ENCODE measurements around the gene SLC5A6. TPM values are rescaled to one million over a fixed set of nuclear protein-coding genes. Genes with fewer than 3 reads are reported as not detected.
"Not testable (repeated sequence)": the region's sequence is repeated elsewhere in the genome, so short reads cannot be mapped to it uniquely, and the experiment has no call there.

The SLC5A6 gene
- total and polyA plus RNA-seq, 2 donors (not counting 1 experiment from before 2014, with no cell fraction given), result 50.8 to 52.6 TPM

DNA sequence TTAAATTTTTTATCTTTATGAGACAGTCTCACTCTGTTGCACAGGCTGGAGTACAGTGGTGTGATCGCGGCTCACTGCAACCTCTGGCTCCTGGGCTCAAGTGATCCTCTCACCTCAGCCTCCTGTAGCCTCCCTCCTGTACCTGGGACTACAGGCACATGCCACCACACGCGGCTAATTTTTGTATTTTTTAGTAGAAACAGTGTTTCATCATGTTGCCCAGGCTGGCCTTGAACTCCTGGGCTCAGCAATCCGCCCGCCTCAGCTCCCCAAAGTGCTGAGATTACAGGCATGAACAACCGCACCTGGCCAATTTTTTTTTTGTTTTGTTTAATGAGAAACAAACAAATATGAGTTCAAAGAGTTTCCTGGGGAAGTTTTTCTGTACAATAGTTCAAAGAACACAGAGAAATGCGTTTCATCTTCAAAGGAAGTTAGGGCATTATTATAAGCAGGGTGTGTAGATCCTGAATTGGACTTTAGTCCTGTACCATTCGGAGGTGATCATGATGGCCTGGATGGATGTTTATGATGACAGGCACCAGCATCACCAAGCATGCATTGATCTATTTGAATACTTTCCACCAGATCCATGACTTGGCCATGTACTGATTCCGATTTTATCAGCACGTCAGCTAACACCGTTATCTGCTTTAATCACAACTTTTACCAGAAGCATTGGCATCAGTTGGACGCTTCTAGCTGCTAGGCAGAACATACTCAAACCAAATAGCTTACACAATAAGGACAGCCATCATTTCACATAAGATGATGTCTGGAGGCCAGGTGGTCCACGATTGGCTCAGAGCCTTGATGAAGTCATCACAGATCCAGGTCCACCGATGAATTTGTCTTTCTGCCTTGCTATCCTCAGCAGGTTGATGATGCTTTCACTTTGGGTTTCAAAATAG, 34.4 kb downstream of the SLC5A6 start:
- DNase-seq, result no peak
- Histone ChIP-seq H4K20me1 (ENCODE audit: control insufficient read depth, insufficient read depth, low read length, poor library complexity, severe bottlenecking) (no peaks in the 10 kb centered on the region), H3K36me3 (replicated peaks in 1 of 2; ENCODE audit: control extremely low read depth in 1 of 2, control insufficient read depth in 1 of 2, extremely low read depth in 1 of 2, insufficient read depth in 2 of 2, low read length in 1 of 2) (no peaks in the 10 kb centered on the region), H3K27me3 (replicated peaks in 1 of 4; ENCODE audit: control extremely low read depth in 1 of 4, control insufficient read depth in 3 of 4, insufficient read depth in 4 of 4, low read length in 3 of 4) (peaks cover 0 to 14% (median 6%) of the 10 kb centered on the region in 4 experiments), H3K27ac (ENCODE audit: low read length in 2 of 2) (no peak overlapping the region), H3K4me1 (ENCODE audit: control insufficient read depth in 2 of 2, insufficient read depth in 2 of 2, low read length in 2 of 2) (no peaks in the 10 kb centered on the region), H3K79me2 (ENCODE audit: control insufficient read depth, insufficient read depth, low read length) (no peaks in the 10 kb centered on the region), H3K4me2 (replicated peaks; ENCODE audit: low read depth, low read length, poor library complexity, severe bottlenecking) (no peak overlapping the region), H2AFZ (ENCODE audit: insufficient read depth, low read depth, low read length, poor library complexity, severe bottlenecking) (no peak overlapping the region), H3K9ac (ENCODE audit: low read length) (no peak overlapping the region), H3K4me3 (ENCODE audit: control extremely low read depth in 1 of 5, extremely low read depth in 1 of 5, insufficient read depth in 1 of 5, low read depth in 2 of 5, low read length in 4 of 5) (no peak overlapping the region), H3K9me3 (ENCODE audit: control extremely low read depth in 1 of 3, control insufficient read depth in 2 of 3, insufficient read depth in 1 of 3, low read length in 2 of 3) (no peaks in the 10 kb centered on the region)
- ChIA-PET CTCF (no interaction called here), POLR2A (no interaction called here)
- intact Hi-C loops (cut with micrococcal nuclease), result no loop called here
- no peak overlapping the region for H3K27ac Mint-ChIP-seq
- WGBS (ENCODE audit: insufficient coverage), result 89% methylated on average over 10 of the region's 15 CpGs
- H3K4me3 Mint-ChIP-seq, result no peak overlapping the region
- peaks cover 35% of the 10 kb centered on the region for H3K27me3 Mint-ChIP-seq
- TF ChIP-seq EZH2 (IDR thresholded peaks at IDR 0.05; ENCODE audit: borderline replicate concordance, insufficient read depth, low read depth, low read length, poor library complexity, severe bottlenecking), result no peak
- TF ChIP-seq, protein P1, sequence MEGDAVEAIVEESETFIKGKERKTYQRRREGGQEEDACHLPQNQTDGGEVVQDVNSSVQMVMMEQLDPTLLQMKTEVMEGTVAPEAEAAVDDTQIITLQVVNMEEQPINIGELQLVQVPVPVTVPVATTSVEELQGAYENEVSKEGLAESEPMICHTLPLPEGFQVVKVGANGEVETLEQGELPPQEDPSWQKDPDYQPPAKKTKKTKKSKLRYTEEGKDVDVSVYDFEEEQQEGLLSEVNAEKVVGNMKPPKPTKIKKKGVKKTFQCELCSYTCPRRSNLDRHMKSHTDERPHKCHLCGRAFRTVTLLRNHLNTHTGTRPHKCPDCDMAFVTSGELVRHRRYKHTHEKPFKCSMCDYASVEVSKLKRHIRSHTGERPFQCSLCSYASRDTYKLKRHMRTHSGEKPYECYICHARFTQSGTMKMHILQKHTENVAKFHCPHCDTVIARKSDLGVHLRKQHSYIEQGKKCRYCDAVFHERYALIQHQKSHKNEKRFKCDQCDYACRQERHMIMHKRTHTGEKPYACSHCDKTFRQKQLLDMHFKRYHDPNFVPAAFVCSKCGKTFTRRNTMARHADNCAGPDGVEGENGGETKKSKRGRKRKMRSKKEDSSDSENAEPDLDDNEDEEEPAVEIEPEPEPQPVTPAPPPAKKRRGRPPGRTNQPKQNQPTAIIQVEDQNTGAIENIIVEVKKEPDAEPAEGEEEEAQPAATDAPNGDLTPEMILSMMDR (IDR thresholded peaks at IDR 0.05), result no peak
- no peaks in the 10 kb centered on the region for H3K4me1 Mint-ChIP-seq
- ATAC-seq (ENCODE audit: low read depth), result no peak
- H3K9me3 Mint-ChIP-seq (ENCODE audit: insufficient read depth), result no peaks in the 10 kb centered on the region

DNA sequence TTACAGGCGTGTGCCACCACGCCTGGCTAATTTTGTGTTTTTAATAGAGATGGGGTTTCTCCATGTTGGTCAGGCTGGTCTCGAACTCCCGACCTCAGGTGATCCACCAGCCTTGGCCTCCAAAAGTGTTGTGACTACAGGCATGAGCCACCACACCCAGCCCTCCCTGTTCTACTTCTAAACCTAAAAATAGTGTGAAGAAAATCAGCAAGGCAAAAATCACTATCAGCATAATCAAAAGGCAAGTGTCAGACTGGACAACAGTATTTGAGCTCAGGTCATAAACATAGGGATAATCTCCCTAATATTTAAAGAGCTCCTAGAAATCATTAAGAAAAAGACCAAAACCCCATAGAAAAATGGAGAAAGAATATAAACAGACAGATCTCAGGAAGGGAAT, 36.3 kb downstream of the SLC5A6 start:
- H3K27ac ChIP-seq (ENCODE audit: low read length in 2 of 2); H3K4me1 Mint-ChIP-seq; H3K79me2 ChIP-seq (ENCODE audit: control insufficient read depth, insufficient read depth, low read length); H3K9me3 ChIP-seq (ENCODE audit: control extremely low read depth in 1 of 3, control insufficient read depth in 2 of 3, insufficient read depth in 1 of 3, low read length in 2 of 3); H3K36me3 ChIP-seq (replicated peaks in 1 of 2; ENCODE audit: control extremely low read depth in 1 of 2, control insufficient read depth in 1 of 2, extremely low read depth in 1 of 2, insufficient read depth in 2 of 2, low read length in 1 of 2); intact Hi-C loops (cut with micrococcal nuclease); H3K4me1 ChIP-seq (ENCODE audit: control insufficient read depth in 2 of 2, insufficient read depth in 2 of 2, low read length in 2 of 2); ATAC-seq (ENCODE audit: low read depth); H3K9me3 Mint-ChIP-seq (ENCODE audit: insufficient read depth); H3K4me3 ChIP-seq (ENCODE audit: control extremely low read depth in 1 of 5, extremely low read depth in 1 of 5, insufficient read depth in 1 of 5, low read depth in 2 of 5, low read length in 4 of 5); H3K27ac Mint-ChIP-seq; H3K4me3 Mint-ChIP-seq; H3K4me2 ChIP-seq (replicated peaks; ENCODE audit: low read depth, low read length, poor library complexity, severe bottlenecking); H2AFZ ChIP-seq (ENCODE audit: insufficient read depth, low read depth, low read length, poor library complexity, severe bottlenecking); H4K20me1 ChIP-seq (ENCODE audit: control insufficient read depth, insufficient read depth, low read length, poor library complexity, severe bottlenecking); DNase-seq; H3K9ac ChIP-seq (ENCODE audit: low read length); POLR2A ChIA-PET: not testable (repeated sequence)
- H3K27me3 Mint-ChIP-seq, result peaks cover 23% of the 10 kb centered on the region
- CTCF ChIA-PET, result interaction anchor here (0.9 to 1.0 kb wide), 2 partner anchors 15 to 28 kb away, joined by 3 to 5 read pairs; no protein-coding TSS in a partner anchor
- H3K27me3 ChIP-seq (replicated peaks in 1 of 4; ENCODE audit: control extremely low read depth in 1 of 4, control insufficient read depth in 3 of 4, insufficient read depth in 4 of 4, low read length in 3 of 4), result peaks cover 0 to 11% (median 5%) of the 10 kb centered on the region in 4 experiments
- WGBS (ENCODE audit: insufficient coverage), result 60% methylated on average over 1 of the region's 4 CpGs

Measured in B cell (primary cell).